ENCODE data around the gene RALGPS1. TPM values are rescaled to one million over a fixed set of nuclear protein-coding genes. Genes with fewer than 3 reads are reported as not detected.

The RALGPS1 gene
- total and polyA plus RNA-seq, 10 donors = 2.5 to 27.3 (median 14.1) TPM

DNA sequence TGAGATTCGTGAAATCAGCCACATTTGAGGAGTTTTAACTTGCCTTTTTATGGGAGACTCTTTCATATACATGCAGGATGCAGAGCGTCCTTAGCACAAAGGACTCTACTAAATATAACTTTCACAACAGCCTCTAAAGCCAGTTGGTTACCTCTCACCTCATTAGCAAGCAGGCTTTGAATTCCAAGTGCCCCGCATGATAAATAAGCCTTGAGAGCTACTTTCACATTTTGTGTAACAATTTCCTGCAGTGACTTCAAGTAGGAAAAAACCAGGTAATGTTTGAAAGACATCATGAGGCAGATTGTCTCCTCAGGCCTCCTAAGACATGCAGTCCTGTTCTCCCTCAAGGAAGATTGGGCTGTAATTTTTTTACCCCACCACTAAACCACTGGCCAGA, 50.5 kb downstream of the RALGPS1 start:
- no peaks in the 10 kb centered on the region for H3K9me3 ChIP-seq
- no peaks in the 10 kb centered on the region for H3K27me3 ChIP-seq (replicated peaks in 1 of 7)
- TF ChIP-seq POLR2A (IDR thresholded peaks at IDR 0.05) = no peak
- TF ChIP-seq POLR2AphosphoS5 (IDR thresholded peaks at IDR 0.05) = no peak
- H3K4me3 ChIP-seq = no peak overlapping the region
- DNase-seq = no peak
- intact Hi-C loops (cut with DNase I; ENCODE audit: low total_unique reads) = no loop called here
- H3K27ac ChIP-seq = no peak overlapping the region
- peaks cover 0 to 21% (median 4%) of the 10 kb centered on the region in 6 donors for H3K36me3 ChIP-seq
- H3K4me1 ChIP-seq = peaks cover 0 to 4% (median 0%) of the 10 kb centered on the region in 6 donors
- WGBS, 5 donors = 85 to 99% (median 93%) methylated on average over 3 of the region's 3 CpGs

DNA sequence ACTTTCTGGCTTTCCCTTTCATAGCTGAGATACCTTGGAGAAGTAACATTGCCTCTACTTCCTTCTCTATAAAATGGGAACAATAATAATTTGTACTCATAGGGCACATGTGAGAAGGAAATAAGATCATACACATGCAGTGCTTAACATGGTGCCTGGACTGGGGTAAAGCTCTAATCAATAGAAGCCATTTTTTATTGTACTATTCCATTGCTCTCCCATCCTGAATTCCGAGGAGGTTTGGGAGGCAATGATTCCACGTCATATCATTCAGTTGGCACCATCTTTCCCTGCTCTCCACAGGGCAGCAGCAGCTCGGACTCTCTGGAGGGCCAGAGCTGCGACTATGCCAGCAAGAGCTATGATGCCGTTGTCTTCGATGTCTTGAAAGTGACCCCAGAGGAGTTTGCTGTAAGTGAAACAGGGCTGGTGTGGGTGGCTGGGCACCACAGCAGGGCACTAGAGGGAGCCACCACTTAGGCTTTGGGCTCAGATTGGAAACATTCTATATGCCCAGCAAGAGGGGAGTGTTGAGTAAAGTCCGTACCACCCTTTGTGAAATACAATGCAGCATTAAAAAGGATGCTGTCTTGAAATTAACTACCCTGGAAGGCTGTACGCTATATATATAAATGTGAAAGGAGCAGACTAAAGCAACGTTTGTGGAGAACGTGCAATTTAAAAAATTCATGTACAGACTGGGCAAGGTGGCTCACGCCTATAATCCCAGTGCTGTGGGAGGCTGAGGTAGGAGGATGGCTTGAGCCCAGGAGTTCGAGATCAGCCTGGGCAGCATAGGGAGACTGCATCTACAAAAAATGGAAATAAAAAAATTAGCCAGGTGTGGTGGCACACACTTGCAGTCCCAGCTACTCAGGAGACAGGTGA, 51.2 kb downstream of the RALGPS1 start:
- Histone ChIP-seq H3K27ac (no peak overlapping the region), H3K27me3 (replicated peaks in 1 of 7) (no peaks in the 10 kb centered on the region), H3K4me3 (no peak overlapping the region), H3K4me1 (peaks cover 0 to 6% (median 0%) of the 10 kb centered on the region in 6 donors), H3K9me3 (no peaks in the 10 kb centered on the region), H3K36me3 (peaks cover 0 to 21% (median 4%) of the 10 kb centered on the region in 6 donors)
- WGBS, 5 donors = 74 to 85% (median 81%) methylated on average over 12 of the region's 12 CpGs
- intact Hi-C loops (cut with DNase I; ENCODE audit: low total_unique reads) = no loop called here
- no peak for DNase-seq
- peak in 1 of 3 donors; percentile 33 for TF ChIP-seq POLR2AphosphoS5 (IDR thresholded peaks at IDR 0.05)
- TF ChIP-seq, protein P1, sequence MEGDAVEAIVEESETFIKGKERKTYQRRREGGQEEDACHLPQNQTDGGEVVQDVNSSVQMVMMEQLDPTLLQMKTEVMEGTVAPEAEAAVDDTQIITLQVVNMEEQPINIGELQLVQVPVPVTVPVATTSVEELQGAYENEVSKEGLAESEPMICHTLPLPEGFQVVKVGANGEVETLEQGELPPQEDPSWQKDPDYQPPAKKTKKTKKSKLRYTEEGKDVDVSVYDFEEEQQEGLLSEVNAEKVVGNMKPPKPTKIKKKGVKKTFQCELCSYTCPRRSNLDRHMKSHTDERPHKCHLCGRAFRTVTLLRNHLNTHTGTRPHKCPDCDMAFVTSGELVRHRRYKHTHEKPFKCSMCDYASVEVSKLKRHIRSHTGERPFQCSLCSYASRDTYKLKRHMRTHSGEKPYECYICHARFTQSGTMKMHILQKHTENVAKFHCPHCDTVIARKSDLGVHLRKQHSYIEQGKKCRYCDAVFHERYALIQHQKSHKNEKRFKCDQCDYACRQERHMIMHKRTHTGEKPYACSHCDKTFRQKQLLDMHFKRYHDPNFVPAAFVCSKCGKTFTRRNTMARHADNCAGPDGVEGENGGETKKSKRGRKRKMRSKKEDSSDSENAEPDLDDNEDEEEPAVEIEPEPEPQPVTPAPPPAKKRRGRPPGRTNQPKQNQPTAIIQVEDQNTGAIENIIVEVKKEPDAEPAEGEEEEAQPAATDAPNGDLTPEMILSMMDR (IDR thresholded peaks at IDR 0.05 in 8 of 11, conservative IDR thresholded peaks at IDR 0.05 in 3 of 11) = peak; percentile 31 to 82 (median 71)
- TF ChIP-seq POLR2A (IDR thresholded peaks at IDR 0.05) = no peak

DNA sequence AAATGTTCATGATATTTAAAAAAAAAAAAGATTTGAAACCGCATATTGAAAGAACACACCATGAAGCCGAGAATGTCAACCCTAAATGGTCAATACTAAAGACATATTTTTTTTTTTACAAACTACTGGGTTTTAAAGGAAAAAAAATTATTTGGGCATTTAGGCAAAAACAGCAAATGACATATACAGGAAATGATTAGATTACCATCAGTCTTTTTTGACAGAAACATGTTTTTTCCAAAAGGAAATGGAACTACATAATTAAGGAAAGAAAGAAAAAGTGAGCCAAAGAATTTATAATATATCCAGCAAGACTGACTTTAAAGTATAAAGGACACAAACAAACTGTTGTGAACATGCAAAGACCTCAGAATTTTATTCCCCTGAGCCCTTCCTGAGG, 56.7 kb downstream of the RALGPS1 start:
- Histone ChIP-seq H3K4me1 (peaks cover 0 to 10% (median 1%) of the 10 kb centered on the region in 6 donors), H3K27ac (peak overlapping the region in 2 of 8 donors; percentile 12 to 17), H3K27me3 (replicated peaks in 1 of 7) (no peaks in the 10 kb centered on the region), H3K9me3 (no peaks in the 10 kb centered on the region), H3K36me3 (peaks cover 0 to 6% (median 0%) of the 10 kb centered on the region in 6 donors), H3K4me3 (no peak overlapping the region)
- WGBS, 5 donors = 85 to 92% (median 90%) methylated on average over 2 of the region's 2 CpGs
- TF ChIP-seq POLR2A (IDR thresholded peaks at IDR 0.05) = no peak
- TF ChIP-seq, protein P1 (IDR thresholded peaks at IDR 0.05 in 8 of 11, conservative IDR thresholded peaks at IDR 0.05 in 3 of 11) = no peak
- no peak for TF ChIP-seq POLR2AphosphoS5 (IDR thresholded peaks at IDR 0.05)
- intact Hi-C loops (cut with DNase I; ENCODE audit: low total_unique reads) = no loop called here
- DNase-seq = no peak

DNA sequence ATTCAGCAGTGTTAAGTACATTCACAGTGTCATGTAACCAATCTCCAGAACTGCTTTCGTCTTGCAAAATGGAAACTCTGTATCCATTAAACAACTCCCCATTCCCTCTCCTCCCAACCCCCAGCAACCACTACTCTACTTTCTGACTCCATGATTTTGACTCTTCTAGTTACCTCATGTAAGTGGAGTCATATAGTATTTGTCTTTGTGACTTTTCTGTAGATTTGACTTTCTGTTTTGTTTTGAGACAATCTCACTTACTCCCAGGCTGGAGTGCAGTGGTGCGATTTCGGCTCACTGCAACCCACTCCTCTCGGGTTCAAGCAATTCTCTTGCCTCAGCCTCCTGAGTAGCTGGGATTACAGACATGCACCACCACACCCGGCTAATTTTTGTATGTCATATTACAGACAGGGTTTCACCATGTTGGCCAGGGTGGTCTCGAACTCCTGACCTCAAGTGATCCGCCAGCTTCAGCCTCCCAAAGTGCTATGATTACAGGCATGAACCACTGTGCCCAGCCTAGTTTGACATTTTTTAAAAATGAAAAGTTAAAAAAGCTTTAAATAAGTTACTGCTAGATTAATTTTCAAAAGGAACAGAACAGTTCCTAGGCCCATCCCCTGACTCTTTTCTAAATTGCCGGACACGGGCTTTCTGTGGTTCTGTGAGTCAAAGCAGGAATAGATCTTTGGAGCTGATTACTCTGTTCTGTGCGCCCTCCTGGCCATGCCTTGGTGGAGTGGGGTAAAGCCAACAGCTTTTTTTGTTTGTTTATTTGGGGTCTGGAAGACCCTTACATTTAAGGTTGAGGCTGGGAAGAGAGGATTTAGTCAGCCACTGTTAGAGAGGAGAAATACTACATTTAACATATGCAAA, 59.3 kb downstream of the RALGPS1 start:
- DNase-seq = no peak
- Histone ChIP-seq H3K4me1 (peaks cover 0 to 10% (median 1%) of the 10 kb centered on the region in 6 donors), H3K9me3 (no peaks in the 10 kb centered on the region), H3K27ac (peak overlapping the region; percentile 53 to 80 (median 66)), H3K27me3 (replicated peaks in 1 of 7) (no peaks in the 10 kb centered on the region), H3K36me3 (no peaks in the 10 kb centered on the region), H3K4me3 (no peak overlapping the region)
- TF ChIP-seq POLR2AphosphoS5 (IDR thresholded peaks at IDR 0.05) = no peak
- TF ChIP-seq, protein P1 (IDR thresholded peaks at IDR 0.05 in 8 of 11, conservative IDR thresholded peaks at IDR 0.05 in 3 of 11) = no peak
- TF ChIP-seq POLR2A (IDR thresholded peaks at IDR 0.05) = no peak
- intact Hi-C loops (cut with DNase I; ENCODE audit: low total_unique reads) = no loop called here
- 87 to 94% (median 91%) methylated on average over 10 of the region's 10 CpGs for WGBS, 5 donors
